Thoracic aorta (tissue), 2 donors: ENCODE measurements around the gene ASB10. TPM values are rescaled to one million over a fixed set of nuclear protein-coding genes. Genes with fewer than 3 reads are reported as not detected.

Source experiments
- ATAC-seq: fragments of 150-250 bp; one replicate; pipeline ENCODE4 v1.8.0; 2017; ENCODE audit warnings: low read depth; ENCODE audit not compliant: insufficient number of reproducible peaks, low FRiP score
- DNase-seq: peaks from one replicate; pipeline ENCODE4 v3.0.0-alpha.2; 2020; ENCODE audit warnings: low spot score
- H3K27ac ChIP-seq, 2 donors: fragments of 200-600 bp; sonication (generic); 1 replicate in 1 of 2; 2 replicates in 1 of 2; pipeline ENCODE4 v1.5.1; 2016; ENCODE audit warnings: mild to moderate bottlenecking in 2 of 2, moderate library complexity in 2 of 2
- H3K27me3 ChIP-seq: fragments of 200-600 bp; sonication (generic); replicated peaks from 2 replicates; pipeline ENCODE4 v1.6.0; 2016; ENCODE audit warnings: mild to moderate bottlenecking; ENCODE audit not compliant: insufficient read depth
- H3K36me3 ChIP-seq: fragments of 200-600 bp; sonication (generic); one replicate; pipeline ENCODE4 v1.5.1; 2016
- H3K4me1 ChIP-seq, 2 donors: fragments of 200-600 bp; sonication (generic); 1 replicate in 1 of 2; 2 replicates in 1 of 2; pipeline versions ENCODE4 v1.5.1 to v1.6.0; 2016; ENCODE audit warnings: low read depth in 2 of 2, mild to moderate bottlenecking in 1 of 2; ENCODE audit not compliant: control insufficient read depth in 1 of 2
- H3K4me3 ChIP-seq: fragments of 200-600 bp; sonication (generic); 2 replicates; pipeline ENCODE4 v1.5.1; 2016; ENCODE audit warnings: mild to moderate bottlenecking
- H3K9me3 ChIP-seq: fragments of 200-600 bp; sonication (generic); 2 replicates; pipeline ENCODE4 v1.5.1; 2016
- total RNA-seq, 2 donors: library from RNA; depleted of rRNA; stranded (reverse); fragments of >200 nt; gene quantifications; one replicate each; pipeline versions ENCODE4 v1.1.0 to v1.2.3, GENCODE V29; 2016
- TF ChIP-seq, protein P1 (sequence below): fragments of 200-600 bp; sonication (generic); IDR thresholded peaks from one replicate; pipeline ENCODE4 v1.5.1; 2019; ENCODE audit warnings: antibody characterized with exemption

The ASB10 gene
- total RNA-seq, 2 donors from 2014 or later = not detected

DNA sequence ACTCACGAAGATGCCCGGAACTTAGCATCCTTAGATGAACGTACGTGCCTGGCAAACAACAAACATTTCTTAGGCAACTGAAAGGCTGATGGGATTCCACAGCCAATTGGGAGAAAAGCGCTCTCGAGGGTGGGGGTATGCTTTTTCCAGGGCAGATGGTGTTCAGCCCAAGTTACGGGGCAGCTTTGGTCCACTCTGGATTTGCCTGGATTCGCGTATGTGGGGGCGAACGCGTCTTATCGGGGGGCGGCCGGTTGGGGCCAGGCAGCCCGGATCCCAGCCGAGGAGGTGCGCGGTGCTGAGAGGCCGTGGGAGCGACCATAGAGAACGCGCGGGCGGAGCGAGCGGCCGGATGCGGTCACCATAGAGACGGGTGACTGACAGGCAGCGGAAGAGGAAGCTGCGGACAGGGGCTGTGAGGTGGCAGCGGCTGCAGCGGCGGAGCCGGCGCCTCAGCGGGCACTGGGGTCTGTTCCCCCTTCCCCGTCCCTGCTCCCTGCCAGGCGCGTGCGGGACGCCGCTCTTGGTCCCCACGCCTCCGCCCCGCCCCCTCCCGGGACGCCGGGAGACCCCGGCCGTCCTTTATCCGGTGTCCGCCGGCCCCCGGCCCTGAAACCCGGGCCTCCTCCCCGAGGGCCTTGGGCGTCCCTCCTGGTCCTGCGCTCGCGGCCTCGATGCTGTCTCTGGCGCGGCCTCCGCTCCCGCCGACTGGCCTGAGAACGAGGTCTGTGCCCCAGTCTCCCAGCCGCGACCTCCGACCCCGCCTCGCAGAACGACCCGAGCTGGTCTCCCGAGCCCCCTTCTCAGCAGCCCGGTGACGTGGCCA lies 45.3 kb upstream of the ASB10 start, which contains the start of gene CHPF2:
TSS of gene CHPF2 (plus strand) at position 393 of the 826 bp plus-strand sequence. CDS start 1,529 bp downstream, outside the sequence.
- DNase-seq (peak; percentile 77), ATAC-seq (peak; percentile 83)
- Histone ChIP-seq H3K27me3 (no peaks in the 10 kb centered on the region), H3K27ac (peak within 1 kb of the TSS; percentile 90 to 93), H3K9me3 (no peaks in the 10 kb centered on the region), H3K4me3 (peak within 1 kb of the TSS; percentile 95), H3K36me3 (peaks cover 21% of the 10 kb centered on the region), H3K4me1 (peaks cover 12 to 34% of the 10 kb centered on the region in 2 donors)
- TF ChIP-seq, protein P1, sequence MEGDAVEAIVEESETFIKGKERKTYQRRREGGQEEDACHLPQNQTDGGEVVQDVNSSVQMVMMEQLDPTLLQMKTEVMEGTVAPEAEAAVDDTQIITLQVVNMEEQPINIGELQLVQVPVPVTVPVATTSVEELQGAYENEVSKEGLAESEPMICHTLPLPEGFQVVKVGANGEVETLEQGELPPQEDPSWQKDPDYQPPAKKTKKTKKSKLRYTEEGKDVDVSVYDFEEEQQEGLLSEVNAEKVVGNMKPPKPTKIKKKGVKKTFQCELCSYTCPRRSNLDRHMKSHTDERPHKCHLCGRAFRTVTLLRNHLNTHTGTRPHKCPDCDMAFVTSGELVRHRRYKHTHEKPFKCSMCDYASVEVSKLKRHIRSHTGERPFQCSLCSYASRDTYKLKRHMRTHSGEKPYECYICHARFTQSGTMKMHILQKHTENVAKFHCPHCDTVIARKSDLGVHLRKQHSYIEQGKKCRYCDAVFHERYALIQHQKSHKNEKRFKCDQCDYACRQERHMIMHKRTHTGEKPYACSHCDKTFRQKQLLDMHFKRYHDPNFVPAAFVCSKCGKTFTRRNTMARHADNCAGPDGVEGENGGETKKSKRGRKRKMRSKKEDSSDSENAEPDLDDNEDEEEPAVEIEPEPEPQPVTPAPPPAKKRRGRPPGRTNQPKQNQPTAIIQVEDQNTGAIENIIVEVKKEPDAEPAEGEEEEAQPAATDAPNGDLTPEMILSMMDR = no peak

GRCh38 chr7:151231080-151231479 lies 44.0 kb upstream of the ASB10 start:
- Histone ChIP-seq H3K4me3 (no peak overlapping the region), H3K27me3 (no peaks in the 10 kb centered on the region), H3K36me3 (peaks cover 11% of the 10 kb centered on the region), H3K9me3 (no peaks in the 10 kb centered on the region), H3K27ac (no peak overlapping the region), H3K4me1 (peaks cover 16 to 38% of the 10 kb centered on the region in 2 donors)
- TF ChIP-seq, protein P1 = no peak
- DNase-seq = no peak
- no peak for ATAC-seq

DNA sequence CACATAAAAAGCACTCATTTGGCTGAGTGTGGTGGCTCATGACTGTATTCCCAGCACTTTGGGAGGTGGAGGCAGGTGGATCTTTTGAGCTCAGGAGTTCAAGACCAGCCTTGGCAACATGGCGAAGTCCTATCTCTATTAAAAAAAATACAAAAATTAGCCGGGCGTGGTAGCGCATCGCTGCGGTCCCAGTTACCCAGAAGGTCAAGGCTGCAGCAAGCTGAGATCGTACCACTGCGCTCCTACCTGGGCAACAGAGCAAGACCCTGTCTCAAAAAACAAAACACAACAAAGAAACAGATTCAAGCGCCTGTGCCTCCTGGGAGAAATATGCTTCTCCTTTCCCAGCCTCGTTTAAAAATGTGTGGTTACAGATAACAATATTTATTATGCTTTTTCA lies 42.2 kb upstream of the ASB10 start:
- Histone ChIP-seq H3K9me3 (no peaks in the 10 kb centered on the region), H3K27me3 (no peaks in the 10 kb centered on the region), H3K27ac (no peak overlapping the region), H3K4me3 (no peak overlapping the region), H3K4me1 (peaks cover 27 to 41% of the 10 kb centered on the region in 2 donors), H3K36me3 (peaks cover 6% of the 10 kb centered on the region)
- TF ChIP-seq, protein P1 = no peak
- ATAC-seq (no peak), DNase-seq (no peak)

GRCh38 chr7:151228024-151228866 lies 41.2 kb upstream of the ASB10 start:
- H3K27ac ChIP-seq = peak overlapping the region; percentile 71 to 85
- DNase-seq = no peak
- ATAC-seq = no peak
- peaks cover 16% of the 10 kb centered on the region for H3K36me3 ChIP-seq
- TF ChIP-seq, protein P1 = no peak
- H3K9me3 ChIP-seq = no peaks in the 10 kb centered on the region
- H3K4me3 ChIP-seq = peak overlapping the region; percentile 90
- H3K27me3 ChIP-seq = no peaks in the 10 kb centered on the region
- H3K4me1 ChIP-seq = peaks cover 18 to 31% of the 10 kb centered on the region in 2 donors
